GM18517 (cell line): ENCODE results near the gene EHMT1.

Experiments
- ATAC-seq: cut with Tn5 transposase; IDR thresholded peaks from one replicate; pipeline ENCODE4 v1.9.1; 2021; ENCODE audit warnings: mild to moderate bottlenecking, moderate library complexity; ENCODE audit not compliant: unreplicated experiment

EHMT1 gene

GRCh38 chr9:137757139-137757538 is 138.3 kb downstream of the EHMT1 start:
- no peak for ATAC-seq

- no peak for ATAC-seq
These were observed 138.8 kb downstream of the EHMT1 start for GRCh38 chr9:137757613-137758029.

- no peak for ATAC-seq
These were observed 139.3 kb downstream of the EHMT1 start for GRCh38 chr9:137758067-137758466.

GRCh38 chr9:137759117-137759516 is 140.3 kb downstream of the EHMT1 start:
- ATAC-seq, result no peak

- no peak for ATAC-seq
These were observed 141.0 kb downstream of the EHMT1 start for GRCh38 chr9:137759649-137760321.

GRCh38 chr9:137760426-137760825 is 141.6 kb downstream of the EHMT1 start:
- ATAC-seq, result no peak

GRCh38 chr9:137761032-137761431 is 142.2 kb downstream of the EHMT1 start:
- ATAC-seq, result no peak

GRCh38 chr9:137761793-137762192 is 143.0 kb downstream of the EHMT1 start:
- ATAC-seq, result no peak

GRCh38 chr9:137762414-137763061 is 143.7 kb downstream of the EHMT1 start:
- ATAC-seq, result peak; percentile 79

- ATAC-seq, result no peak
These were observed 144.6 kb downstream of the EHMT1 start for GRCh38 chr9:137763271-137763955.

GRCh38 chr9:137764171-137764671 is 145.4 kb downstream of the EHMT1 start:
- no peak for ATAC-seq

- ATAC-seq, result no peak
These were observed 146.2 kb downstream of the EHMT1 start for GRCh38 chr9:137764981-137765380.

- ATAC-seq, result no peak
These were observed 146.7 kb downstream of the EHMT1 start for GRCh38 chr9:137765536-137765935.

GRCh38 chr9:137771580-137771979 is 152.8 kb downstream of the EHMT1 start:
- no peak for ATAC-seq

- no peak for ATAC-seq
These were observed 153.6 kb downstream of the EHMT1 start for GRCh38 chr9:137772281-137772873.

GRCh38 chr9:137774775-137775386 is 156.1 kb downstream of the EHMT1 start:
- ATAC-seq, result no peak

- no peak for ATAC-seq
These were observed 157.6 kb downstream of the EHMT1 start for GRCh38 chr9:137776306-137776995.

- no peak for ATAC-seq
These were observed 159.0 kb downstream of the EHMT1 start for GRCh38 chr9:137777761-137778160.

GRCh38 chr9:137778336-137778735 is 159.5 kb downstream of the EHMT1 start:
- no peak for ATAC-seq

GRCh38 chr9:137778914-137779313 is 160.1 kb downstream of the EHMT1 start:
- no peak for ATAC-seq
